CD4-positive, alpha-beta T cell treated with Interleukin-6 at 100 ng/mL for 8 hours (primary cell): ENCODE results near the gene NRSN1.
"Not testable (repeated sequence)": the region's sequence is repeated elsewhere in the genome, so short reads cannot be mapped to it uniquely, and the experiment has no call there.

Experiments
- DNase-seq: peaks from one replicate; pipeline ENCODE4 v3.0.0-alpha.2; 2020; ENCODE audit warnings: mixed read lengths, low spot score

Gene NRSN1

GRCh38 chr6:24142733-24143132 is 16.7 kb downstream of the NRSN1 start:
- DNase-seq, result not testable (repeated sequence)

GRCh38 chr6:24145690-24146131 is 19.7 kb downstream of the NRSN1 start:
- DNase-seq, result no peak

- DNase-seq, result no peak
These were observed 20.9 kb downstream of the NRSN1 start for GRCh38 chr6:24146871-24147270.

GRCh38 chr6:24147511-24148153 is 21.6 kb downstream of the NRSN1 start:
- DNase-seq, result no peak

- no peak for DNase-seq
These were observed 22.1 kb downstream of the NRSN1 start for GRCh38 chr6:24148154-24148570.

GRCh38 chr6:24148684-24149083 is 22.7 kb downstream of the NRSN1 start:
- DNase-seq, result no peak

- no peak for DNase-seq
These were observed 23.3 kb downstream of the NRSN1 start for GRCh38 chr6:24149296-24149695.

- DNase-seq, result no peak
These were observed 23.8 kb downstream of the NRSN1 start for GRCh38 chr6:24149836-24150235.

- no peak for DNase-seq
These were observed 26.0 kb downstream of the NRSN1 start for GRCh38 chr6:24152014-24152413.

- DNase-seq, result no peak
These were observed 28.1 kb downstream of the NRSN1 start for GRCh38 chr6:24154121-24154520.

- no peak for DNase-seq
These were observed 31.9 kb downstream of the NRSN1 start for GRCh38 chr6:24157886-24158285.

- no peak for DNase-seq
These were observed 57.6 kb downstream of the NRSN1 start for GRCh38 chr6:24183584-24183983.

GRCh38 chr6:24186349-24186748 is 60.3 kb downstream of the NRSN1 start:
- DNase-seq, result no peak

GRCh38 chr6:24187965-24188577 is 62.1 kb downstream of the NRSN1 start:
- DNase-seq, result no peak

GRCh38 chr6:24188578-24189080 is 62.6 kb downstream of the NRSN1 start:
- no peak for DNase-seq

GRCh38 chr6:24191346-24191745 is 65.3 kb downstream of the NRSN1 start:
- no peak for DNase-seq

GRCh38 chr6:24193364-24193763 is 67.3 kb downstream of the NRSN1 start:
- DNase-seq, result no peak

- DNase-seq, result no peak
These were observed 69.1 kb downstream of the NRSN1 start for GRCh38 chr6:24194978-24195700.

- DNase-seq, result no peak
These were observed 70.0 kb downstream of the NRSN1 start for GRCh38 chr6:24195836-24196597.
